ENCODE data around the gene IGSF5.

The IGSF5 gene

GRCh38 chr21:39713905-39714304 lies 31.1 kb upstream of the IGSF5 start:
- Histone ChIP-seq H3K4me1 (ENCODE audit: insufficient read depth, poor library complexity, severe bottlenecking) (no peaks in the 10 kb centered on the region), H3K9me3 (ENCODE audit: severe bottlenecking) (no peaks in the 10 kb centered on the region), H3K27ac (ENCODE audit: poor library complexity, severe bottlenecking) (no peak overlapping the region), H3K27me3 (ENCODE audit: insufficient read depth, poor library complexity, severe bottlenecking) (no peaks in the 10 kb centered on the region), H3K36me3 (ENCODE audit: low read depth) (no peaks in the 10 kb centered on the region), H3K4me3 (ENCODE audit: severe bottlenecking) (no peak overlapping the region)
- DNase-seq (ENCODE audit: low spot score) (no peak), ATAC-seq (ENCODE audit: low read depth) (no peak)
- TF ChIP-seq, protein P1, sequence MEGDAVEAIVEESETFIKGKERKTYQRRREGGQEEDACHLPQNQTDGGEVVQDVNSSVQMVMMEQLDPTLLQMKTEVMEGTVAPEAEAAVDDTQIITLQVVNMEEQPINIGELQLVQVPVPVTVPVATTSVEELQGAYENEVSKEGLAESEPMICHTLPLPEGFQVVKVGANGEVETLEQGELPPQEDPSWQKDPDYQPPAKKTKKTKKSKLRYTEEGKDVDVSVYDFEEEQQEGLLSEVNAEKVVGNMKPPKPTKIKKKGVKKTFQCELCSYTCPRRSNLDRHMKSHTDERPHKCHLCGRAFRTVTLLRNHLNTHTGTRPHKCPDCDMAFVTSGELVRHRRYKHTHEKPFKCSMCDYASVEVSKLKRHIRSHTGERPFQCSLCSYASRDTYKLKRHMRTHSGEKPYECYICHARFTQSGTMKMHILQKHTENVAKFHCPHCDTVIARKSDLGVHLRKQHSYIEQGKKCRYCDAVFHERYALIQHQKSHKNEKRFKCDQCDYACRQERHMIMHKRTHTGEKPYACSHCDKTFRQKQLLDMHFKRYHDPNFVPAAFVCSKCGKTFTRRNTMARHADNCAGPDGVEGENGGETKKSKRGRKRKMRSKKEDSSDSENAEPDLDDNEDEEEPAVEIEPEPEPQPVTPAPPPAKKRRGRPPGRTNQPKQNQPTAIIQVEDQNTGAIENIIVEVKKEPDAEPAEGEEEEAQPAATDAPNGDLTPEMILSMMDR (IDR thresholded peaks at IDR 0.05; ENCODE audit: poor library complexity, severe bottlenecking) = no peak

- H3K4me1 ChIP-seq (ENCODE audit: insufficient read depth, poor library complexity, severe bottlenecking) = no peaks in the 10 kb centered on the region
- no peaks in the 10 kb centered on the region for H3K9me3 ChIP-seq (ENCODE audit: severe bottlenecking)
- no peak for DNase-seq (ENCODE audit: low spot score)
- H3K4me3 ChIP-seq (ENCODE audit: severe bottlenecking) = no peak overlapping the region
- H3K27me3 ChIP-seq (ENCODE audit: insufficient read depth, poor library complexity, severe bottlenecking) = no peaks in the 10 kb centered on the region
- TF ChIP-seq, protein P1 (IDR thresholded peaks at IDR 0.05; ENCODE audit: poor library complexity, severe bottlenecking) = no peak
- H3K36me3 ChIP-seq (ENCODE audit: low read depth) = no peaks in the 10 kb centered on the region
- ATAC-seq (ENCODE audit: low read depth) = no peak
- H3K27ac ChIP-seq (ENCODE audit: poor library complexity, severe bottlenecking) = no peak overlapping the region
Observed at GRCh38 chr21:39714331-39714730, 30.7 kb upstream of the IGSF5 start.

DNA sequence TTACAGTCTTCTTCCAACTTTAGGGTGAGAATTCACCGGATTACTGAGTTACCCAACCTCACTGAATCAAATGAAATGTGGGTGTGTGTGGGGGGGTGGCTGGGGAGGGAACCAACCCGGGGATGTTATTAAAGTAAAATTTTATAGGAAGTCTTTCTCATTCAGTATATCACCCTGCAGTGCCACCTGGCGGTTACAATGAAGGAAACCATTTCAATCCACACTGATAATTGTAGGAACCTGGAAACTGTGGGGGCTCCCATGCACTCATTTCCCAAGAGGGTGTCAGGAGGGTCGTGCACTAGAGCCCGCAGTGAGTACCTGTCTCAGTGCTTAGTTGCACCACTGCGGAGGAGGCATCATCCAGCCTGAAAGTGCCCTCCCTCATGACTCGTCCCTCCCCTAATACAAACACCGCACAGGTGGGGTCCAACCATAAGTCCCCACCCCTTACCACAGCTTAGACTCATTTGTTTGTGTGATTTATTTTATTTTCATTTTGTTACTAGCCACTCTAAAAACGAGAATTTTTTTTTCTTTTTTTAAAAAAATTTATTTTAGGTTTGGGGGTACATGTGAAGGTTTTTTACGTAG lies 29.1 kb upstream of the IGSF5 start:
- H3K36me3 ChIP-seq (ENCODE audit: low read depth) = no peaks in the 10 kb centered on the region
- no peak overlapping the region for H3K4me3 ChIP-seq (ENCODE audit: severe bottlenecking)
- H3K27ac ChIP-seq (ENCODE audit: poor library complexity, severe bottlenecking) = no peak overlapping the region
- DNase-seq (ENCODE audit: low spot score) = no peak
- no peaks in the 10 kb centered on the region for H3K9me3 ChIP-seq (ENCODE audit: severe bottlenecking)
- ATAC-seq (ENCODE audit: low read depth) = no peak
- TF ChIP-seq, protein P1 (IDR thresholded peaks at IDR 0.05; ENCODE audit: poor library complexity, severe bottlenecking) = peak; percentile 77
- no peaks in the 10 kb centered on the region for H3K4me1 ChIP-seq (ENCODE audit: insufficient read depth, poor library complexity, severe bottlenecking)
- no peaks in the 10 kb centered on the region for H3K27me3 ChIP-seq (ENCODE audit: insufficient read depth, poor library complexity, severe bottlenecking)

GRCh38 chr21:39720126-39720778 lies 24.7 kb upstream of the IGSF5 start:
- H3K36me3 ChIP-seq (ENCODE audit: low read depth) = no peaks in the 10 kb centered on the region
- H3K4me3 ChIP-seq (ENCODE audit: severe bottlenecking) = no peak overlapping the region
- no peaks in the 10 kb centered on the region for H3K27me3 ChIP-seq (ENCODE audit: insufficient read depth, poor library complexity, severe bottlenecking)
- ATAC-seq (ENCODE audit: low read depth) (0 out of 3 replicates have a peak, but pooled peaks have one; percentile 27), DNase-seq (ENCODE audit: low spot score) (no peak)
- TF ChIP-seq, protein P1 (IDR thresholded peaks at IDR 0.05; ENCODE audit: poor library complexity, severe bottlenecking) = no peak
- H3K27ac ChIP-seq (ENCODE audit: poor library complexity, severe bottlenecking) = no peak overlapping the region
- no peaks in the 10 kb centered on the region for H3K4me1 ChIP-seq (ENCODE audit: insufficient read depth, poor library complexity, severe bottlenecking)
- H3K9me3 ChIP-seq (ENCODE audit: severe bottlenecking) = no peaks in the 10 kb centered on the region

GRCh38 chr21:39721885-39722284 lies 23.1 kb upstream of the IGSF5 start:
- H3K4me3 ChIP-seq (ENCODE audit: severe bottlenecking) = no peak overlapping the region
- H3K4me1 ChIP-seq (ENCODE audit: insufficient read depth, poor library complexity, severe bottlenecking) = no peaks in the 10 kb centered on the region
- H3K27ac ChIP-seq (ENCODE audit: poor library complexity, severe bottlenecking) = no peak overlapping the region
- TF ChIP-seq, protein P1 (IDR thresholded peaks at IDR 0.05; ENCODE audit: poor library complexity, severe bottlenecking) = no peak
- peaks cover 4% of the 10 kb centered on the region for H3K27me3 ChIP-seq (ENCODE audit: insufficient read depth, poor library complexity, severe bottlenecking)
- ATAC-seq (ENCODE audit: low read depth) (no peak), DNase-seq (ENCODE audit: low spot score) (no peak)
- no peaks in the 10 kb centered on the region for H3K9me3 ChIP-seq (ENCODE audit: severe bottlenecking)
- no peaks in the 10 kb centered on the region for H3K36me3 ChIP-seq (ENCODE audit: low read depth)

Data from RWPE2 (cell line).